Upper lobe of left lung (tissue), 6 donors: ENCODE measurements around the gene NPW. TPM values are rescaled to one million over a fixed set of nuclear protein-coding genes. Genes with fewer than 3 reads are reported as not detected.

ENCODE experiments used
- ATAC-seq, 2 donors: fragments of 200-7000 bp; cut with Tn5 transposase; one replicate each; pipeline ENCODE4 v1.9.1; 2022; ENCODE audit warnings: mild to moderate bottlenecking in 2 of 2, moderate library complexity in 2 of 2; ENCODE audit not compliant: low FRiP score in 2 of 2
- DNase-seq, 2 donors: peaks; one replicate each; pipeline ENCODE4 v3.0.0-alpha.2; 2019 to 2020
- H3K27ac ChIP-seq, 4 donors: fragments of 200-600 bp; sonication (generic); one replicate each; pipeline ENCODE4 v1.5.1; 2016 to 2019
- H3K27me3 ChIP-seq, 4 donors: fragments of 200-600 bp; sonication (generic); one replicate each; pipeline ENCODE4 v1.5.1; 2017 to 2019
- H3K36me3 ChIP-seq, 4 donors: fragments of 200-600 bp; sonication (generic); one replicate each; pipeline ENCODE4 v1.5.1; 2016 to 2019
- H3K4me1 ChIP-seq, 4 donors: fragments of 200-600 bp; sonication (generic); one replicate each; pipeline ENCODE4 v1.5.1; 2018 to 2019
- H3K4me3 ChIP-seq, 4 donors: fragments of 200-600 bp; sonication (generic); one replicate each; pipeline ENCODE4 v1.5.1; 2017 to 2019; ENCODE audit warnings: mild to moderate bottlenecking in 2 of 4, moderate library complexity in 1 of 4
- H3K9me3 ChIP-seq, 4 donors: fragments of 200-600 bp; sonication (generic); one replicate each; pipeline ENCODE4 v1.5.1; 2018 to 2019
- CTCF ChIP-seq, 6 experiments: fragments of 450-650 bp in 4 of 6; fragments of 200-600 bp in 2 of 6; sonication (generic) in 2 of 6; IDR thresholded peaks; one replicate each; pipeline ENCODE4 v1.5.1; 2016 to 2019; ENCODE audit warnings: antibody characterized with exemption in 6 of 6
- EP300 ChIP-seq, 4 donors: sonication (generic); formaldehyde crosslinking; IDR thresholded peaks; one replicate each; pipeline ENCODE4 v1.5.1; 2017; ENCODE audit warnings: antibody characterized with exemption in 4 of 4, control low read depth in 2 of 4
- POLR2A ChIP-seq, 4 donors: fragments of 450-650 bp; IDR thresholded peaks; one replicate each; pipeline ENCODE4 v1.5.1; 2016 to 2017; ENCODE audit warnings: antibody characterized with exemption in 4 of 4, mild to moderate bottlenecking in 2 of 4
- POLR2AphosphoS5 ChIP-seq, 2 donors: sonication (generic); formaldehyde crosslinking; IDR thresholded peaks; one replicate each; pipeline ENCODE4 v1.5.1; 2017; ENCODE audit warnings: antibody characterized with exemption in 2 of 2
- WGBS, 2 donors: methylation state at CpG; one replicate each; pipeline ENCODE4 v1.1.5; 2017 to 2018; 5-methylcytosine and 5-hydroxymethylcytosine counted together
- total RNA-seq, 6 donors: library from RNA; depleted of rRNA in 4 of 6; stranded (reverse); fragments of >200 nt in 4 of 6; gene quantifications; one replicate each; pipeline versions ENCODE4 v1.1.0 to v1.2.1, GENCODE V29; 2016 to 2021
- donor health status: DM: no; HTN: no; CAD: no; lungs with moderate emphysema.
- donor health status: DM: no; HTN: yes; CAD: no; lungs with severe emphysema.

The NPW gene
- total RNA-seq, 6 donors from 2014 or later, result 0.67 to 0.80 TPM; not detected in 4

GRCh38 chr16:2029350-2029749 is 9.8 kb downstream of the NPW start:
- TF ChIP-seq CTCF (IDR thresholded peaks at IDR 0.05) (no peak), EP300 (IDR thresholded peaks at IDR 0.05) (no peak), POLR2AphosphoS5 (IDR thresholded peaks at IDR 0.05) (no peak), POLR2A (IDR thresholded peaks at IDR 0.05) (no peak)
- Histone ChIP-seq H3K4me1 (peaks cover 55 to 75% (median 58%) of the 10 kb centered on the region in 4 donors), H3K9me3 (no peaks in the 10 kb centered on the region), H3K27ac (peak overlapping the region; percentile 72 to 97 (median 92)), H3K36me3 (peaks cover 0 to 16% (median 0%) of the 10 kb centered on the region in 4 donors), H3K27me3 (no peaks in the 10 kb centered on the region), H3K4me3 (peak overlapping the region; percentile 38 to 97 (median 88))
- peak in 1 of 2 donors; percentile 80 for DNase-seq
- WGBS, 2 donors, result 68 to 82% methylated on average over 3 to 16 of the region's 22 CpGs
- ATAC-seq, result no peak

- ATAC-seq, result no peak
- H3K9me3 ChIP-seq, result no peaks in the 10 kb centered on the region
- H3K27me3 ChIP-seq, result no peaks in the 10 kb centered on the region
- WGBS, 2 donors, result 64 to 94% methylated on average over 6 to 10 of the region's 11 CpGs
- peak overlapping the region; percentile 72 to 97 (median 92) for H3K27ac ChIP-seq
- H3K4me3 ChIP-seq, result peak overlapping the region; percentile 16 to 97 (median 88)
- TF ChIP-seq EP300 (IDR thresholded peaks at IDR 0.05) (no peak), CTCF (IDR thresholded peaks at IDR 0.05) (no peak), POLR2AphosphoS5 (IDR thresholded peaks at IDR 0.05) (no peak), POLR2A (IDR thresholded peaks at IDR 0.05) (no peak)
- peaks cover 0 to 20% (median 0%) of the 10 kb centered on the region in 4 donors for H3K36me3 ChIP-seq
- DNase-seq, result no peak
- peaks cover 55 to 74% (median 57%) of the 10 kb centered on the region in 4 donors for H3K4me1 ChIP-seq
These were observed 10.5 kb downstream of the NPW start for GRCh38 chr16:2030036-2030435.

GRCh38 chr16:2031081-2031577 is 11.5 kb downstream of the NPW start:
- DNase-seq (peak; percentile 48 to 82), ATAC-seq (no peak)
- Histone ChIP-seq H3K4me1 (peaks cover 55 to 74% (median 57%) of the 10 kb centered on the region in 4 donors), H3K27ac (peak overlapping the region; percentile 88 to 97 (median 95)), H3K4me3 (peak overlapping the region in 3 of 4 donors; percentile 83 to 97 (median 93)), H3K36me3 (peaks cover 0 to 31% (median 2%) of the 10 kb centered on the region in 4 donors), H3K9me3 (no peaks in the 10 kb centered on the region), H3K27me3 (no peaks in the 10 kb centered on the region)
- WGBS, 2 donors, result 38 to 54% methylated on average over 6 to 7 of the region's 11 CpGs
- TF ChIP-seq POLR2A (IDR thresholded peaks at IDR 0.05), result peak in 1 of 4 donors; percentile 14
- peak; percentile 10 to 73 for TF ChIP-seq POLR2AphosphoS5 (IDR thresholded peaks at IDR 0.05)
- TF ChIP-seq CTCF (IDR thresholded peaks at IDR 0.05), result no peak
- peak in 2 of 4 donors; percentile 49 to 61 for TF ChIP-seq EP300 (IDR thresholded peaks at IDR 0.05)

- 53 to 55% methylated on average over 4 to 12 of the region's 15 CpGs for WGBS, 2 donors
- H3K4me3 ChIP-seq, result peak overlapping the region; percentile 18 to 83 (median 54)
- peak; percentile 13 to 39 for ATAC-seq
- H3K9me3 ChIP-seq, result no peaks in the 10 kb centered on the region
- no peak for DNase-seq
- peak overlapping the region; percentile 88 to 97 (median 95) for H3K27ac ChIP-seq
- H3K4me1 ChIP-seq, result peaks cover 63 to 76% (median 66%) of the 10 kb centered on the region in 4 donors
- TF ChIP-seq POLR2AphosphoS5 (IDR thresholded peaks at IDR 0.05) (peak in 1 of 2 donors; percentile 1), POLR2A (IDR thresholded peaks at IDR 0.05) (no peak)
- no peaks in the 10 kb centered on the region for H3K27me3 ChIP-seq
- H3K36me3 ChIP-seq, result peaks cover 0 to 44% (median 7%) of the 10 kb centered on the region in 4 donors
These were observed 12.9 kb downstream of the NPW start for GRCh38 chr16:2032285-2033056.
